ENCODE measurements around the gene HSD11B1.

The HSD11B1 gene

DNA sequence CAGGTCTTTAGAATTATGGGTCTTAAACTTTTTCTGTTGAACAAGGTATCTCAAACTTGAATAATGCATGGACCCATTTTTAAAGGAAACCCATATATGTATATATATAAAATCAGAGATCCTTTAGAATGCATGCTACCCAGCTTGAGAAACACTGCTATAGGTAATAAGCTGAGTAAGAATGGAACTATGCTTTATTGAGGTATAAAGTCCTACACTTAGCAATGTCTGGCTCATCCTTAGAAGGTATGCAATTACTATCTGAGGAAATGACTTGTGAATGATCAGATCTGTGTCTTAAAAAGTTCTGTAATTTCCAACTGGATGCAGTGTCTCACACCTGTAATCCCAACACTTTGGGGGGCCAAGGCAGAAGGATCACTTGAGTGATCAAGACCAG is 62.5 kb downstream of the HSD11B1 start:
- Histone ChIP-seq H3K9ac (ENCODE audit: low read depth, low read length) (no peak overlapping the region), H3K9me3 (ENCODE audit: insufficient read depth, low read depth, low read length) (peaks cover 7% of the 10 kb centered on the region; the same call in 1 of the 2 replicates), H3K27ac (ENCODE audit: low read length) (no peak overlapping the region), H3K27me3 (ENCODE audit: insufficient read depth, low read length) (no peaks in the 10 kb centered on the region), H3K36me3 (ENCODE audit: insufficient read depth, low read depth, low read length) (no peaks in the 10 kb centered on the region), H3K4me1 (ENCODE audit: insufficient read depth, low read length) (no peaks in the 10 kb centered on the region), H3K4me3 (ENCODE audit: low read length) (no peak overlapping the region)

DNA sequence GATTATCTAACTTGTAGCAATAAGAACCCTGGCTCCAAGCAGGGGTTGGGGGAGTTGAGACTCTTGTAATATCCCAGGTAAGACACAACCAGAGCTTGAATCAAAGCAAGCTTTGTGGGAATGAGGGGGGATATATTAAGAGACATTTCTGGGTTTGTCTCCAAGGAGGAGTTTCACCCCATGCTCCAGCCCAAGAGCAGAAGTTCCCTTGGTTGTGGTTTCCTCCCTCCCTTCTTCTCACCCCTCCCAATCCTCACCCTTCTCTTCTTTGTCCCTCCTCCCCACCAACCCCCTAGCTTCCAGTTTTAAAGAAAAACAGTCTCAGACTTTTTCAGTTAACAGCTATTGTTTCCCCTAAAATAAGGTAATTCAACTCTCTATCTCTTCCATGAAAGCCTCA is 63.1 kb downstream of the HSD11B1 start:
- Histone ChIP-seq H3K27me3 (ENCODE audit: insufficient read depth, low read length) (no peaks in the 10 kb centered on the region), H3K36me3 (ENCODE audit: insufficient read depth, low read depth, low read length) (no peaks in the 10 kb centered on the region), H3K27ac (ENCODE audit: low read length) (no peak overlapping the region), H3K4me1 (ENCODE audit: insufficient read depth, low read length) (no peaks in the 10 kb centered on the region), H3K9ac (ENCODE audit: low read depth, low read length) (no peak overlapping the region), H3K9me3 (ENCODE audit: insufficient read depth, low read depth, low read length) (peaks cover 7% of the 10 kb centered on the region; the same call in 1 of the 2 replicates), H3K4me3 (ENCODE audit: low read length) (no peak overlapping the region)

DNA sequence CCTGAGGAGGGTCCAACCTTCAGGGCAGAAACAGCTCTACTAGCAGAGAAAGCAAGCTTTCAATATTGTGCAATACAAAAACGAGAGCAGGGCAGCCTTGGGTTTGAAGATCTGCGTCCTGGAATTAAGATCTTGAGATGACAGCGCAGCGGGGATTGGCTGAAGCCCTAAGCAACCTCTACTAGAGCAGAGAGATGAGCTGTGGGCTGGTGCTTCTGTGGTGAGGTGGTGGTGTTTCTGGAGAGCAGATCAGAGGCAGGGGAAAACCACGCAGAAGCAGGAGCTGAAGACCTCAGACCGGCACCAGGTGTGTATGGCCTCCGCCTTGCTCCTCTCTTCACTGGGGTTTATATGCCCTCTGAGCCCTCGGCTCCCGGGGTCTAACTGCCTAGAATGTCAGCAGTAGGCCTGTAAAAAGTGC is 63.7 kb downstream of the HSD11B1 start:
- Histone ChIP-seq H3K4me3 (ENCODE audit: low read length) (no peak overlapping the region), H3K27ac (ENCODE audit: low read length) (no peak overlapping the region)

DNA sequence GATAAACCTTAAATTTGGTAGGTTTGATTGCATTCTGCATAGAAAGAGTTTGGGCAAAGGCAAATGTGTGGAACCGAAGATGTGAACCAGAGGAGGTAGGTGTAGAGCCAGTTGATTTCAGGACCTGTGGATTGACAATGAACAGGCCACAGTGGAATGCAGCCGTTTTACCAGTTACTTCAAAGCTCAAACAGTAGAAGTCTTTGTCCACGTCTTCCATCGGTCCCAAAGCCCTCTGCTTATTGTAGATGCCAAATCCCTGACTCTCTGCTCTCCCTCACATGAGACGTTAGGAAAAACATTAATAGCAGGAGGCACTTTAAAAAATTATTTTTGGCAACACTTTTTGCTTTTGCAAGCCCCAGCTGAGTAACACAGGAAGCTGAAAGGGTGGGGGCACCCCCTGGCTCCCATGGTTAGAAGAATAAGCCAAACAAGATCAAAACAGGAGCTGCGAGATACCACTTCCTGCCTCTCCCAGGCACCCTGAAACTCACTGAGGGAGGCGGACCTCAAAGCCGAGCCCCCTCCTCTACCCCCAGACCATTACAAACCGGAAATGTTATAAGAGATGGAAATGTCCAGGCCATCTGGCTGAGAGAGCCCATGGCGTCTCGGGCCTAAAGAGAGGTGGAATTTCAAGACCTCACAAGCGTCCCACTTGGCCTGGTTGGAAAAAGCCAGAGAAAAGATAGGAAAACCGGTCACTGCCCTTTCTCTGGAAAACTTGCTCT is 64.7 kb downstream of the HSD11B1 start:
- Histone ChIP-seq H3K9me3 (ENCODE audit: insufficient read depth, low read depth, low read length) (peaks cover 7% of the 10 kb centered on the region; the same call in 1 of the 2 replicates), H3K27me3 (ENCODE audit: insufficient read depth, low read length) (0 out of 2 replicates have a peak, but pooled peaks cover 5% of the 10 kb centered on the region), H3K9ac (ENCODE audit: low read depth, low read length) (no peak overlapping the region), H3K4me3 (ENCODE audit: low read length) (no peak overlapping the region), H3K36me3 (ENCODE audit: insufficient read depth, low read depth, low read length) (no peaks in the 10 kb centered on the region), H3K27ac (ENCODE audit: low read length) (no peak overlapping the region), H3K4me1 (ENCODE audit: insufficient read depth, low read length) (no peaks in the 10 kb centered on the region)

More for the DNA sequence above, 63.7 kb downstream of the HSD11B1 start:
- Histone ChIP-seq H3K9ac (ENCODE audit: low read depth, low read length) (no peak overlapping the region), H3K36me3 (ENCODE audit: insufficient read depth, low read depth, low read length) (no peaks in the 10 kb centered on the region), H3K4me1 (ENCODE audit: insufficient read depth, low read length) (no peaks in the 10 kb centered on the region), H3K9me3 (ENCODE audit: insufficient read depth, low read depth, low read length) (peaks cover 7% of the 10 kb centered on the region; the same call in 1 of the 2 replicates), H3K27me3 (ENCODE audit: insufficient read depth, low read length) (0 out of 2 replicates have a peak, but pooled peaks cover 3% of the 10 kb centered on the region)

DNA sequence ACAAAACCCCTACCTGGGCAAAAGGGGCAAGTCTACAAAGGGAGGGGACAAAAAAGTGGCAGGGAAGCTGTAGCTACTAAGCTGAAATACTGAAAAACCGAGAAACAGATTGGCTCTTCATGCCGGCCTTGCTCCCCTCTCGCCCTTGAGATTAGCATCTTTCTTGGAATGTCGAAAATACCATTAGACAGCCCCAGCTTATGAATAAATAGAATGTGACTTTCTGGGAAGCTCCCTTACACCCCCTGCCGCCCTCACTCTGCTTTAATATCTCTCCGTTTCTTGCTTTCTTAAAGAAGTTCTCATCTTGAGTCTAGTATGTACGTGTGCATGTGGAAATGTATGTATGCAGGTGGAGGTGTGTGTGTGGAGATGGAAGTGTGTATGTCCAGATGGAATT is 65.3 kb downstream of the HSD11B1 start:
- Histone ChIP-seq H3K4me3 (ENCODE audit: low read length) (no peak overlapping the region), H3K36me3 (ENCODE audit: insufficient read depth, low read depth, low read length) (no peaks in the 10 kb centered on the region), H3K9me3 (ENCODE audit: insufficient read depth, low read depth, low read length) (peaks cover 7% of the 10 kb centered on the region; the same call in 1 of the 2 replicates), H3K9ac (ENCODE audit: low read depth, low read length) (no peak overlapping the region), H3K27ac (ENCODE audit: low read length) (no peak overlapping the region), H3K4me1 (ENCODE audit: insufficient read depth, low read length) (no peaks in the 10 kb centered on the region), H3K27me3 (ENCODE audit: insufficient read depth, low read length) (0 out of 2 replicates have a peak, but pooled peaks cover 5% of the 10 kb centered on the region)

DNA sequence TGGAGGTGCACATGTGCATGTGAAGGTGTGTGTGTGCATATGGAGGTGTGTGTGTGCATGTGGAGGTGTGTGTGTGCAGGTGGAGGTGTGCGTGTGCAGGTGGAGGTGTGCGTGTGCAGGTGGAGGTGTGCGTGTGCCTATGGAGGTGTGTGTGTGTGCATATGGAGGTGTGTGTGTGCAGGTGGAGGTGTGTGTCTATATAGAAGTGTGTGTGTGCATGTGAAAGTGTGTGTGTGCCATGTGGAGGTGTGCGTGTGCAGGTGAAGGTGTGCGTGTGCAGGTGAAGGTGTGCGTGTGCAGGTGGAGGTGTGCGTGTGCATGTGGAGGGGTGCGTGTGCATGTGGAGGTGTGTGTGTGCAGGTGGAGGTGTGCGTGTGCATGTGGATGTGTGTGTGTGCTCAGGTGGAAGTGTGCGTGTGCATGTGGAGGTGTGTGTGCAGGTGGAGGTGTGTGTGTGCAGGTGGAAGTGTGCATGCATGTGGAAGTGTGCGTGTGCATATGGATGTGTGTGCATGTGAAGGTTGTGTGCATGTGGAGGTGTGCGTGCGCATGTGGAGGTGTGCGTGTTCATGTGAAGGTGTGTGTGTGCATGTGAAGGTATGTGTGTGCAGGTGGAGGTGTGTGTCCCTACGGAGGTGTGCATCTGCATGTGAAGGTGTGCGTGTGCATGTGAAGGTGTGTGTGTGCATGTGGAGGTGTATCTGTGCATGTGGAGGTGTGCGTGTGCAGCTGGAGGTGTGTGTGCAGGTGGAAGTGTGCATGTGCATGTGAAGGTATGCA is 66.2 kb downstream of the HSD11B1 start:
- Histone ChIP-seq H3K4me1 (ENCODE audit: insufficient read depth, low read length) (no peaks in the 10 kb centered on the region), H3K9ac (ENCODE audit: low read depth, low read length) (no peak overlapping the region), H3K27ac (ENCODE audit: low read length) (no peak overlapping the region), H3K36me3 (ENCODE audit: insufficient read depth, low read depth, low read length) (no peaks in the 10 kb centered on the region), H3K4me3 (ENCODE audit: low read length) (no peak overlapping the region), H3K9me3 (ENCODE audit: insufficient read depth, low read depth, low read length) (peaks cover 7% of the 10 kb centered on the region; the same call in 1 of the 2 replicates), H3K27me3 (ENCODE audit: insufficient read depth, low read length) (0 out of 2 replicates have a peak, but pooled peaks cover 5% of the 10 kb centered on the region)

DNA sequence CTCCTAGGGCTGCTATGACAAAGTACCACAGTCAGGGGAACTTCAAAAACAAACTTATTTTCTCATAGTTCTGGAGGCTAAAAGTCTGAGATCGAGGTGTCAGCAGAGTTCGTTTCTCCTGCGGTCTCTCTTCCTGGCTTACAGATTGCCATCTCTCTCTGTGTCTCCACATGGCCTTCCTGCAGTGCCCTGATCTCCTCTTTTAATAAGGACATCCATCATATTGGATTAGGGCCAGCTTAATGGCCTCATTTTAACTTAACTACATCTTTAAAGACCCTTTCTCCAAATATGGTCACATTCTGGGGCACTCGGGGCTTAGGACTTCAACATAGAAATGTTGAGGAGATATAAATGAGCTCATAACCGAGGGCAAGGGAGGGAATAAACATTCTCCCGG is 67.5 kb downstream of the HSD11B1 start:
- H3K4me1 ChIP-seq (ENCODE audit: insufficient read depth, low read length): no peaks in the 10 kb centered on the region

DNA sequence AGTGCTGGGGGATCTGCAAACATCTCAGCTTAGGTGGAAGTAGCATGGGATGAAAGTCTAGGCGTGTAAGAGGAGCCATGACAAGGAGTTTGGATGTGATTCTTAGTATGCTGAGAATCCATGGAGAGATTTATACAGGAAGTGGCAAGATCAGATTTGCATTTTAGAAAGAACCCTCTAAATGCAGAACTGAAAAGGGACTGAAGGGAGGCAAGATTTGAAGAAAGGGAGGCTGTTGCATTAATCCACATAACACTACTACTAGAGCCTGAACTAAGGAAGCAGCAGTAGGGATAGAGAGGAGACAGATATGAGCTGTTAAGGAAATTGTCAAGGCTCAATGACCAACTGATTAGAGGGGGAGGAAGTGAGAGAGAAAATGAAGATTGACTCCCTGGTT is 69.9 kb downstream of the HSD11B1 start:
- Histone ChIP-seq H3K27me3 (ENCODE audit: insufficient read depth, low read length) (0 out of 2 replicates have a peak, but pooled peaks cover 5% of the 10 kb centered on the region), H3K4me1 (ENCODE audit: insufficient read depth, low read length) (no peaks in the 10 kb centered on the region), H3K27ac (ENCODE audit: low read length) (no peak overlapping the region), H3K36me3 (ENCODE audit: insufficient read depth, low read depth, low read length) (no peaks in the 10 kb centered on the region), H3K4me3 (ENCODE audit: low read length) (no peak overlapping the region), H3K9me3 (ENCODE audit: insufficient read depth, low read depth, low read length) (peaks cover 7% of the 10 kb centered on the region; the same call in 1 of the 2 replicates), H3K9ac (ENCODE audit: low read depth, low read length) (no peak overlapping the region)

More for the DNA sequence above, 67.5 kb downstream of the HSD11B1 start:
- Histone ChIP-seq H3K27ac (ENCODE audit: low read length) (no peak overlapping the region), H3K9ac (ENCODE audit: low read depth, low read length) (no peak overlapping the region), H3K9me3 (ENCODE audit: insufficient read depth, low read depth, low read length) (peaks cover 7% of the 10 kb centered on the region; the same call in 1 of the 2 replicates), H3K36me3 (ENCODE audit: insufficient read depth, low read depth, low read length) (no peaks in the 10 kb centered on the region), H3K4me3 (ENCODE audit: low read length) (no peak overlapping the region), H3K27me3 (ENCODE audit: insufficient read depth, low read length) (0 out of 2 replicates have a peak, but pooled peaks cover 5% of the 10 kb centered on the region)

DNA sequence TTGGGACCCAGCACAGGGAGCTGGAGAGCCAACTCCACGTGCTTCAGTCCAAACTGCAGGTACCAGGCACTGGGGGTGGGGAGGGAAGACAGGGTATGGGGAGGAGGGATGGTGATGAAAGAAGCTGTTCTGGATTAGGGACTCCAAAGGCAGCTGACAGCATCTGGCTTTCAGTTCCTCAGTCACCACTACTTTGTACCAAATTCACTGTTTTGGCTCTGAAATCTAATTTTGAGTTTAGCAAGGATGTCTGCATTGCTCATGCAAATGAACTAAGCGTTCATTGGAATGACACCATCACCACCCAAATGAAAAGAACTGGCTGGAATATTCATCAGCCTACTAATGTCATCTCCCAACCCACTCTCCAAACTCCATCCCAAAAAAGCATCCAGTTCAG is 71.0 kb downstream of the HSD11B1 start:
- Histone ChIP-seq H3K4me3 (ENCODE audit: low read length) (no peak overlapping the region), H3K27me3 (ENCODE audit: insufficient read depth, low read length) (0 out of 2 replicates have a peak, but pooled peaks cover 5% of the 10 kb centered on the region), H3K4me1 (ENCODE audit: insufficient read depth, low read length) (no peaks in the 10 kb centered on the region), H3K9me3 (ENCODE audit: insufficient read depth, low read depth, low read length) (peaks cover 7% of the 10 kb centered on the region; the same call in 1 of the 2 replicates), H3K27ac (ENCODE audit: low read length) (no peak overlapping the region), H3K36me3 (ENCODE audit: insufficient read depth, low read depth, low read length) (no peaks in the 10 kb centered on the region), H3K9ac (ENCODE audit: low read depth, low read length) (no peak overlapping the region)

DNA sequence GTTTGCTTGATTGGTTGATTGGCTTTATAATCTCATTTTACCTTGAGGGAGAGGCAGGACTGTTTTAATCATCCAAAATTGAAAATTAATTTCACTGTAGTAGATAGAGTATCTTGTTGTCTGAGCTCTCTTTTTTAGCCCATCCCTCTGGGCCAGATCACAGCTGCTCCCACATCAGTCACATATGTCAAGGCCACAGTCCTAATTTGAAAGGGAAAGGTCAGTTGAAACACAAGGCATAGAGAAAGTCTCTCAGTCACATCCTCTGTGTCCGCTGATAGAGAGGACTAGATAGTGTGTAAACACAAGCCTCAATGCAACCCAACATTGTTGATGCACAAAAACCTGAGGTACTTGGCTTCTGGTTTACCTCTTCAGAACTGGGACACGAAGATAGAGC is 72.9 kb downstream of the HSD11B1 start:
- no peak overlapping the region for H3K9ac ChIP-seq (ENCODE audit: low read depth, low read length)
- no peak overlapping the region for H3K4me3 ChIP-seq (ENCODE audit: low read length)
- no peaks in the 10 kb centered on the region for H3K36me3 ChIP-seq (ENCODE audit: insufficient read depth, low read depth, low read length)
- H3K9me3 ChIP-seq (ENCODE audit: insufficient read depth, low read depth, low read length): no peaks in the 10 kb centered on the region
- no peaks in the 10 kb centered on the region for H3K4me1 ChIP-seq (ENCODE audit: insufficient read depth, low read length)
- H3K27ac ChIP-seq (ENCODE audit: low read length): no peak overlapping the region
- H3K27me3 ChIP-seq (ENCODE audit: insufficient read depth, low read length): 0 out of 2 replicates have a peak, but pooled peaks cover 5% of the 10 kb centered on the region

DNA sequence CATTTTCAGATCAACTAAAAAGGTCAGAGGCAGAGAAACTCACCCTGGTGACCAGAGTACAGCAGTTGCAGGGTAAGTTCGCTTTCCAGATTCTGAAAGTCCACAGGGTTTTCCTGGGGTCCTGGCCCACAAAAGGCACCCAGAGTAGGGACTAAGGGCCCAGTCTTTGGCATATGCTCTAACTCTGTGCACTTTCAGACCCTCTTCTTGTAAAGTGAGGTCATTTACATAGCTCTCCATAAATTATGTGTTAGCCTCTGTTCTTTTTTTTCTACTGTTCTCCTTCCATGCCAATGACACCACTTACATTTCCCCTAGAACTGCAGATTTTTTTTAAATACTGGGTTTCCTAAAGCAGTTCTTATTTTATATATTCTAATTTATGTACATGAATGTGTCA is 73.5 kb downstream of the HSD11B1 start:
- H3K27ac ChIP-seq (ENCODE audit: low read length): no peak overlapping the region
- no peak overlapping the region for H3K9ac ChIP-seq (ENCODE audit: low read depth, low read length)
- peaks cover 4% of the 10 kb centered on the region; the same call in 1 of the 2 replicates for H3K36me3 ChIP-seq (ENCODE audit: insufficient read depth, low read depth, low read length)
- H3K4me3 ChIP-seq (ENCODE audit: low read length): no peak overlapping the region
- no peaks in the 10 kb centered on the region for H3K4me1 ChIP-seq (ENCODE audit: insufficient read depth, low read length)
- 0 out of 2 replicates have a peak, but pooled peaks cover 4% of the 10 kb centered on the region for H3K27me3 ChIP-seq (ENCODE audit: insufficient read depth, low read length)
- no peaks in the 10 kb centered on the region for H3K9me3 ChIP-seq (ENCODE audit: insufficient read depth, low read depth, low read length)
